ENCODE measurements around the gene PTPN12.
"Not testable (repeated sequence)": the region's sequence is repeated elsewhere in the genome, so short reads cannot be mapped to it uniquely, and the experiment has no call there.

Gene PTPN12

GRCh38 chr7:77537136-77537777 lies at the start of gene PTPN12:
PTPN12 (plus strand) TSS chr7:77537295; CDS start chr7:77537547, 252 bp downstream.
- in situ Hi-C loops (cut with MboI; ENCODE audit: low pct_unique_long_range_greater_than_20kb, low sequenced_read_pairs): no loop called here
- DNase-seq: peak; percentile 82

- DNase-seq: no peak
These were observed 48.1 kb upstream of the PTPN12 start for GRCh38 chr7:77488986-77489385.

GRCh38 chr7:77497079-77497478 lies 40.0 kb upstream of the PTPN12 start:
- DNase-seq: no peak
- in situ Hi-C loops (cut with MboI; ENCODE audit: low pct_unique_long_range_greater_than_20kb, low sequenced_read_pairs): no loop called here

More at GRCh38 chr7:77488986-77489385, 48.1 kb upstream of the PTPN12 start:
- in situ Hi-C loops (cut with MboI; ENCODE audit: low pct_unique_long_range_greater_than_20kb, low sequenced_read_pairs): no loop called here

GRCh38 chr7:77498659-77499379 lies 38.3 kb upstream of the PTPN12 start:
- in situ Hi-C loops (cut with MboI; ENCODE audit: low pct_unique_long_range_greater_than_20kb, low sequenced_read_pairs): no loop called here
- no peak for DNase-seq

GRCh38 chr7:77501192-77501515 lies 35.9 kb upstream of the PTPN12 start:
- DNase-seq: peak; percentile 39
- in situ Hi-C loops (cut with MboI; ENCODE audit: low pct_unique_long_range_greater_than_20kb, low sequenced_read_pairs): no loop called here

GRCh38 chr7:77504951-77505350 lies 32.1 kb upstream of the PTPN12 start:
- in situ Hi-C loops (cut with MboI; ENCODE audit: low pct_unique_long_range_greater_than_20kb, low sequenced_read_pairs): no loop called here
- DNase-seq: no peak

- in situ Hi-C loops (cut with MboI; ENCODE audit: low pct_unique_long_range_greater_than_20kb, low sequenced_read_pairs): no loop called here
- DNase-seq: no peak
These were observed 30.2 kb upstream of the PTPN12 start for GRCh38 chr7:77506899-77507298.

GRCh38 chr7:77513002-77513670 lies 24.0 kb upstream of the PTPN12 start:
- DNase-seq; in situ Hi-C loops (cut with MboI; ENCODE audit: low pct_unique_long_range_greater_than_20kb, low sequenced_read_pairs): not testable (repeated sequence)

- in situ Hi-C loops (cut with MboI; ENCODE audit: low pct_unique_long_range_greater_than_20kb, low sequenced_read_pairs): no loop called here
These were observed 21.0 kb upstream of the PTPN12 start for GRCh38 chr7:77516085-77516484.

GRCh38 chr7:77520261-77520660 lies 16.8 kb upstream of the PTPN12 start:
- in situ Hi-C loops (cut with MboI; ENCODE audit: low pct_unique_long_range_greater_than_20kb, low sequenced_read_pairs): no loop called here
- DNase-seq: no peak

More at GRCh38 chr7:77516085-77516484, 21.0 kb upstream of the PTPN12 start:
- no peak for DNase-seq

GRCh38 chr7:77521537-77521936 lies 15.6 kb upstream of the PTPN12 start:
- in situ Hi-C loops (cut with MboI; ENCODE audit: low pct_unique_long_range_greater_than_20kb, low sequenced_read_pairs); DNase-seq: not testable (repeated sequence)

- no peak for DNase-seq
- in situ Hi-C loops (cut with MboI; ENCODE audit: low pct_unique_long_range_greater_than_20kb, low sequenced_read_pairs): no loop called here
These were observed 12.4 kb upstream of the PTPN12 start for GRCh38 chr7:77524731-77525130.

- no peak for DNase-seq
- in situ Hi-C loops (cut with MboI; ENCODE audit: low pct_unique_long_range_greater_than_20kb, low sequenced_read_pairs): no loop called here
These were observed 11.9 kb upstream of the PTPN12 start for GRCh38 chr7:77525231-77525630.

GRCh38 chr7:77528368-77528767 lies 8.7 kb upstream of the PTPN12 start:
- in situ Hi-C loops (cut with MboI; ENCODE audit: low pct_unique_long_range_greater_than_20kb, low sequenced_read_pairs): no loop called here
- DNase-seq: no peak

- in situ Hi-C loops (cut with MboI; ENCODE audit: low pct_unique_long_range_greater_than_20kb, low sequenced_read_pairs): no loop called here
- peak; percentile 25 for DNase-seq
These were observed 7.8 kb upstream of the PTPN12 start for GRCh38 chr7:77529279-77529678.

- in situ Hi-C loops (cut with MboI; ENCODE audit: low pct_unique_long_range_greater_than_20kb, low sequenced_read_pairs): no loop called here
- DNase-seq: peak; percentile 70
These were observed 6.1 kb upstream of the PTPN12 start for GRCh38 chr7:77531038-77531437.

GRCh38 chr7:77532247-77532646 lies 4.8 kb upstream of the PTPN12 start:
- in situ Hi-C loops (cut with MboI; ENCODE audit: low pct_unique_long_range_greater_than_20kb, low sequenced_read_pairs): no loop called here
- DNase-seq: no peak

GRCh38 chr7:77532732-77533131 lies 4.4 kb upstream of the PTPN12 start:
- in situ Hi-C loops (cut with MboI; ENCODE audit: low pct_unique_long_range_greater_than_20kb, low sequenced_read_pairs); DNase-seq: not testable (repeated sequence)

- DNase-seq; in situ Hi-C loops (cut with MboI; ENCODE audit: low pct_unique_long_range_greater_than_20kb, low sequenced_read_pairs): not testable (repeated sequence)
These were observed 3.0 kb upstream of the PTPN12 start for GRCh38 chr7:77534046-77534445.

GRCh38 chr7:77536017-77536412 lies 1.1 kb upstream of the PTPN12 start:
- no peak for DNase-seq
- in situ Hi-C loops (cut with MboI; ENCODE audit: low pct_unique_long_range_greater_than_20kb, low sequenced_read_pairs): no loop called here
